BLaER1 (cell line): ENCODE results near the gene DDX41.

Experiments used
- H3K27ac ChIP-seq: shearing (Covaris generic); formaldehyde crosslinking; 2 replicates; pipeline ENCODE4 v1.8.1; 2022
- H3K27me3 ChIP-seq: shearing (Covaris generic); formaldehyde crosslinking; 2 replicates; pipeline ENCODE4 v1.8.1; 2022
- H3K36me3 ChIP-seq: shearing (Covaris generic); formaldehyde crosslinking; 2 replicates; pipeline ENCODE4 v1.8.1; 2022
- H3K4me1 ChIP-seq: shearing (Covaris generic); formaldehyde crosslinking; 2 replicates; pipeline ENCODE4 v1.8.1; 2022
- H3K4me2 ChIP-seq: shearing (Covaris generic); formaldehyde crosslinking; 2 replicates; pipeline ENCODE4 v1.8.1; 2022
- H3K4me3 ChIP-seq: shearing (Covaris generic); formaldehyde crosslinking; 2 replicates; pipeline ENCODE4 v1.8.1; 2022
- H3K9ac ChIP-seq: shearing (Covaris generic); formaldehyde crosslinking; 2 replicates; pipeline ENCODE4 v1.8.1; 2022
- H3K9me3 ChIP-seq: shearing (Covaris generic); formaldehyde crosslinking; 2 replicates; pipeline ENCODE4 v1.8.1; 2022
- H4K20me1 ChIP-seq: shearing (Covaris generic); formaldehyde crosslinking; 2 replicates; pipeline ENCODE4 v1.8.1; 2022
- Cebpa-rat ChIP-seq: shearing (Covaris generic); IDR thresholded peaks from 2 replicates; pipeline ENCODE4 v1.8.1; 2022

Gene DDX41

GRCh38 chr5:177494346-177495195 is 22.2 kb downstream of the DDX41 start:
- Histone ChIP-seq H3K9me3 (no peaks in the 10 kb centered on the region), H3K36me3 (peaks cover 34% of the 10 kb centered on the region), H3K4me3 (peak overlapping the region; percentile 85), H4K20me1 (peaks cover 69% of the 10 kb centered on the region), H3K4me1 (peaks cover 86% of the 10 kb centered on the region), H3K27me3 (no peaks in the 10 kb centered on the region), H3K9ac (peak overlapping the region; percentile 85), H3K4me2 (peak overlapping the region; percentile 98), H3K27ac (peak overlapping the region; percentile 84)
- no peak for TF ChIP-seq Cebpa-rat

GRCh38 chr5:177493795-177494345 is 22.9 kb downstream of the DDX41 start:
- Histone ChIP-seq H3K36me3 (peaks cover 41% of the 10 kb centered on the region), H3K4me3 (no peak overlapping the region), H3K4me1 (peaks cover 86% of the 10 kb centered on the region), H3K9me3 (no peaks in the 10 kb centered on the region), H3K9ac (0 out of 2 replicates have a peak overlapping the region, but pooled peaks have one; percentile 14), H3K4me2 (peak overlapping the region; percentile 98), H4K20me1 (peaks cover 76% of the 10 kb centered on the region), H3K27me3 (no peaks in the 10 kb centered on the region), H3K27ac (peak overlapping the region; percentile 84)
- no peak for TF ChIP-seq Cebpa-rat

- Histone ChIP-seq H3K36me3 (peaks cover 50% of the 10 kb centered on the region), H3K4me2 (no peak overlapping the region), H3K9ac (peak overlapping the region; percentile 14; the same call in 1 of the 2 replicates), H4K20me1 (peaks cover 82% of the 10 kb centered on the region), H3K4me3 (no peak overlapping the region), H3K27me3 (no peaks in the 10 kb centered on the region), H3K4me1 (peaks cover 86% of the 10 kb centered on the region), H3K27ac (peak overlapping the region; percentile 84), H3K9me3 (no peaks in the 10 kb centered on the region)
- no peak for TF ChIP-seq Cebpa-rat
Observed at GRCh38 chr5:177492841-177493240, 23.9 kb downstream of the DDX41 start.

GRCh38 chr5:177491983-177492746 is 24.6 kb downstream of the DDX41 start:
- Histone ChIP-seq H3K4me1 (peaks cover 84% of the 10 kb centered on the region), H4K20me1 (peaks cover 85% of the 10 kb centered on the region), H3K9me3 (no peaks in the 10 kb centered on the region), H3K36me3 (peaks cover 57% of the 10 kb centered on the region), H3K4me2 (no peak overlapping the region), H3K27ac (peak overlapping the region; percentile 84; the same call in 1 of the 2 replicates), H3K4me3 (no peak overlapping the region), H3K9ac (peak overlapping the region; percentile 14; the same call in 1 of the 2 replicates), H3K27me3 (no peaks in the 10 kb centered on the region)
- no peak for TF ChIP-seq Cebpa-rat

- Histone ChIP-seq H3K4me2 (peak overlapping the region; percentile 82), H4K20me1 (peaks cover 79% of the 10 kb centered on the region), H3K36me3 (peaks cover 62% of the 10 kb centered on the region), H3K4me1 (peaks cover 83% of the 10 kb centered on the region), H3K9me3 (no peaks in the 10 kb centered on the region), H3K9ac (peak overlapping the region; percentile 53; the same call in 1 of the 2 replicates), H3K27ac (peak overlapping the region; percentile 79), H3K4me3 (no peak overlapping the region), H3K27me3 (no peaks in the 10 kb centered on the region)
- TF ChIP-seq Cebpa-rat, result no peak
Observed at GRCh38 chr5:177491429-177491945, 25.3 kb downstream of the DDX41 start.

GRCh38 chr5:177490992-177491391 is 25.8 kb downstream of the DDX41 start:
- Histone ChIP-seq H3K9me3 (no peaks in the 10 kb centered on the region), H3K27me3 (no peaks in the 10 kb centered on the region), H3K4me2 (peak overlapping the region; percentile 82), H4K20me1 (peaks cover 74% of the 10 kb centered on the region), H3K27ac (peak overlapping the region; percentile 79), H3K4me3 (0 out of 2 replicates have a peak overlapping the region, but pooled peaks have one; percentile 28), H3K4me1 (peaks cover 78% of the 10 kb centered on the region), H3K36me3 (peaks cover 67% of the 10 kb centered on the region), H3K9ac (peak overlapping the region; percentile 53; the same call in 1 of the 2 replicates)
- no peak for TF ChIP-seq Cebpa-rat

- H4K20me1 ChIP-seq, result peaks cover 69% of the 10 kb centered on the region
- H3K36me3 ChIP-seq, result peaks cover 72% of the 10 kb centered on the region
- TF ChIP-seq Cebpa-rat, result no peak
- peaks cover 74% of the 10 kb centered on the region for H3K4me1 ChIP-seq
- no peaks in the 10 kb centered on the region for H3K9me3 ChIP-seq
- 0 out of 2 replicates have a peak overlapping the region, but pooled peaks have one; percentile 28 for H3K4me3 ChIP-seq
- H3K4me2 ChIP-seq, result peak overlapping the region; percentile 82
- peak overlapping the region; percentile 79 for H3K27ac ChIP-seq
- peak overlapping the region; percentile 53 for H3K9ac ChIP-seq
- H3K27me3 ChIP-seq, result no peaks in the 10 kb centered on the region
Observed at GRCh38 chr5:177490311-177490991, 26.3 kb downstream of the DDX41 start.

GRCh38 chr5:177489119-177489716 is 27.5 kb downstream of the DDX41 start:
- H3K9ac ChIP-seq, result peak overlapping the region; percentile 53; the same call in 1 of the 2 replicates
- H3K9me3 ChIP-seq, result no peaks in the 10 kb centered on the region
- H3K4me1 ChIP-seq, result peaks cover 67% of the 10 kb centered on the region
- no peaks in the 10 kb centered on the region for H3K27me3 ChIP-seq
- H3K4me3 ChIP-seq, result 0 out of 2 replicates have a peak overlapping the region, but pooled peaks have one; percentile 25
- peaks cover 85% of the 10 kb centered on the region for H3K36me3 ChIP-seq
- peak overlapping the region; percentile 82 for H3K4me2 ChIP-seq
- TF ChIP-seq Cebpa-rat, result no peak
- peak overlapping the region; percentile 79 for H3K27ac ChIP-seq
- peaks cover 56% of the 10 kb centered on the region for H4K20me1 ChIP-seq
